ENCODE measurements around the gene TAGLN3. TPM values are rescaled to one million over a fixed set of nuclear protein-coding genes. Genes with fewer than 3 reads are reported as not detected.

TAGLN3 gene
- total RNA-seq, 1 donor from 2014 or later = 0.60 TPM

DNA sequence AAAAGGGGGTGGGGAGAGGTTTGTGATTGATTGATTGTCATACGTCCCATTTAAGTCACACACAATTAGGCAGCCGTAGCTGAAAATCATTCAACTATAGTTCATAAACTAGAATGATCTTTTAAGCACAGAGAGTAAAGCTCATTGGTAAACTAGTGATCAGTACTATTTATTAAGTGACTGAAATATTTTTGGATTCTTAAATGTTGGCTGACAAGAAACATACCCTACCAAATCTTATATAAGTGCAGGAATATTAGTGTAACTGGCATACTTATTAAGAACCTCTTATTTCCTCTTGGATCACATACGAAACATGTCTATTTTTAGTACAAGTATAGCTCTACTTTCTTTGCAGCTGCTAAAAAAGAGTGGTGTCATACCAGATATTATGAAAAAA, 28.3 kb upstream of the TAGLN3 start:
- no peak for TF ChIP-seq CTCF (IDR thresholded peaks at IDR 0.05; ENCODE audit: unreplicated experiment)
- Mint-ChIP-seq H3K4me1 (peaks cover 10% of the 10 kb centered on the region), H3K36me3 (peaks cover 2% of the 10 kb centered on the region), H3K27ac (no peak overlapping the region), H3K27me3 (ENCODE audit: low read depth) (no peaks in the 10 kb centered on the region), H3K9me3 (no peaks in the 10 kb centered on the region), H3K4me3 (no peak overlapping the region)
- DNase-seq (ENCODE audit: low spot score in 2 of 2, unreplicated experiment in 2 of 2) = no peak

GRCh38 chr3:111971533-111972130, 27.1 kb upstream of the TAGLN3 start:
- no peak overlapping the region for H3K27ac Mint-ChIP-seq
- H3K9me3 Mint-ChIP-seq = no peaks in the 10 kb centered on the region
- H3K27me3 Mint-ChIP-seq (ENCODE audit: low read depth) = no peaks in the 10 kb centered on the region
- TF ChIP-seq CTCF (IDR thresholded peaks at IDR 0.05; ENCODE audit: unreplicated experiment) = no peak
- H3K4me1 Mint-ChIP-seq = peaks cover 10% of the 10 kb centered on the region
- peaks cover 2% of the 10 kb centered on the region for H3K36me3 Mint-ChIP-seq
- no peak for DNase-seq (ENCODE audit: low spot score in 2 of 2, unreplicated experiment in 2 of 2)
- no peak overlapping the region for H3K4me3 Mint-ChIP-seq

DNA sequence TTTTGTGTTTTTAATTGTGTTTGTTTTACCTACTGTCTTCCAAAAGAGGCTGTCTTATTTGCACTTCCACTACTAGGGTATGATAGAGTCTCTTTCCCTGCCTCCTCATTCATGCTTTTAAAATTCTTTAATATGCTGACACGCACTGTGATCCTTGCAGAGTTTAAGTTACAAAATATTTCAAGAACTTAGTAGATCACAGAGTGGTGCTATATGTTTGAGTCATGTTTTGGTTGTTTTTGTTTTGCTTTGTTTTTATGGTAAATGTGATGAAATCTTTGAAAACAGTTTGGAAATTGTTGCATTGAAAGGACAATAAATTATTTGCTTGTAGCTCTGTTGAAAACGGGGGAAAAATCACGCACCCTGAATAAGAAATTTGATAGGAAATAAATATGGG, 25.8 kb upstream of the TAGLN3 start:
- no peaks in the 10 kb centered on the region for H3K4me1 Mint-ChIP-seq
- H3K9me3 Mint-ChIP-seq = no peaks in the 10 kb centered on the region
- no peak for DNase-seq (ENCODE audit: low spot score in 2 of 2, unreplicated experiment in 2 of 2)
- TF ChIP-seq CTCF (IDR thresholded peaks at IDR 0.05; ENCODE audit: unreplicated experiment) = no peak
- peaks cover 2% of the 10 kb centered on the region for H3K36me3 Mint-ChIP-seq
- H3K4me3 Mint-ChIP-seq = no peak overlapping the region
- no peak overlapping the region for H3K27ac Mint-ChIP-seq
- H3K27me3 Mint-ChIP-seq (ENCODE audit: low read depth) = no peaks in the 10 kb centered on the region

DNA sequence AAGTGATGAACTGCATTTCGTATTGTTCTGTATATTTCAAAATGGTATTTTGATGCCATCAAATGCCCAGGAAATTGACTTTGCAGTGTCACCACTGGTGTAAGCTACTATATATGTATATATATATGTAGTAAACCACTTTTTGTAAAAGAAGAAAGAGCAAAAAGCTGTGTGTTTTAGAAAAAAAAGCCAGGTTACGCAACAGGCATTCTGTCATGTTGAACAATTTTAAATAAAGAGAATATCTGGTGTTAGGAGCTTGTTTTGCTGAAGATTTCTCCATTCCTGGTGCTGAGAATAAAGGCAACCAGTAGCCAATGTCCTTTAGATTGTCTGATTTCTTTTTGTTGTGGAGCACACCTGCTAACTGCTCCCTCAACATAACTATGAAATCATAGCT, 23.6 kb upstream of the TAGLN3 start:
- DNase-seq (ENCODE audit: low spot score in 2 of 2, unreplicated experiment in 2 of 2) = no peak
- Mint-ChIP-seq H3K27ac (no peak overlapping the region), H3K4me1 (peaks cover 10% of the 10 kb centered on the region), H3K36me3 (peaks cover 2% of the 10 kb centered on the region), H3K9me3 (no peaks in the 10 kb centered on the region), H3K27me3 (ENCODE audit: low read depth) (no peaks in the 10 kb centered on the region), H3K4me3 (no peak overlapping the region)
- TF ChIP-seq CTCF (IDR thresholded peaks at IDR 0.05; ENCODE audit: unreplicated experiment) = no peak

DNA sequence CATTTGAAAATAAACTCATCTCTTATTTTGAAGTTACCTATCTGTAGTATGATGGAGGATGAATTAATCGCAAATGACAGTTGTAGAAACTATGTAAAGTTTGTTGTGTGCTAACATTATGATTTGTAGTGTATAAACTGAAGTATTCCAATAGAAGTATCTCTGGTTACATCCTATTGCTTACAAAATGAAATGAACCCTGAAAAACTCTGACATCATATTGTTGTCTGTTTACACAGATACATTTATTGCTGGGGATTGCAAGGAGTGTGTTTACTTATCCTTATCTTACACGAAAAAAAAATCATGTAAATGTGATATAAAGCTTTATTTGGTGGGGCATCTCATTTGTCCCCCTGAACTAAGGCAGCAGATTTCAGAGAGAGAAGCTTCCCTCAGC, 22.5 kb upstream of the TAGLN3 start:
- Mint-ChIP-seq H3K27me3 (ENCODE audit: low read depth) (no peaks in the 10 kb centered on the region), H3K9me3 (no peaks in the 10 kb centered on the region), H3K4me3 (no peak overlapping the region), H3K36me3 (peaks cover 2% of the 10 kb centered on the region), H3K4me1 (peaks cover 20% of the 10 kb centered on the region), H3K27ac (no peak overlapping the region)
- no peak for DNase-seq (ENCODE audit: low spot score in 2 of 2, unreplicated experiment in 2 of 2)
- no peak for TF ChIP-seq CTCF (IDR thresholded peaks at IDR 0.05; ENCODE audit: unreplicated experiment)

All from mesothelial cell of epicardium (in vitro differentiated cells).